Stimulated activated CD4-positive, alpha-beta T cell treated with anti-CD3 and anti-CD28 coated beads, Interleukin-1b, Interleukin-23, amount 100 ng/mL, for 4 hours (primary cell): Measurements from ENCODE around the gene CAPN9.

Experiments
- DNase-seq, 2 donors: peaks; one replicate each; pipeline ENCODE4 v3.0.0-alpha.2; 2020; ENCODE audit warnings: low read depth in 2 of 2

CAPN9 gene

DNA sequence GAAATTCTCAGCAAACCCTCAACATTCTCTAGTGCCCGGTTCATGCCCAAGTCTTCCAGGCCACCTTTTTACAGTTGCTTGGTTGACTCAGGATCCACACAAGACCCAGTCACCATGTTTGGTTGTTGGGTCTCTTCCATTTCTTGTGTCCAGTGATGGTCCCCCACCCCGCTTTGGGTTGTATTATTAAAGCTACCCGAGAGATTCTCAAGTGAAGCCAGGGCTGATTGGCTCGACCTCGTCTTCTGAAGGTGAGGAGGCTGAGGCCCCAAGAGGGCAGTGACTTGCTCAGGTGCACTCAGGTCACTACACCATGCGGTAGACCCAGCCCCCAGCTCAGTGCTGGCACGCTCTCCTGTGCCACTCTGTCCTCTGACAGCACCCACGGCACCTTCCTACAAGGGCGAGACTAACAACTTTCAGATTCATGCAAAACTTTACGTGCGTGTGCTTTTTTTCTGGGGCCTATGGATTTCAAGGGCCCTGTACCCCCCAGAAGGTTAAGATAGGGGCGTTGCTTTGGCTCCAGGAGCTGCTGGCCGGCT, 50.3 kb downstream of the CAPN9 start:
- DNase-seq: no peak

DNA sequence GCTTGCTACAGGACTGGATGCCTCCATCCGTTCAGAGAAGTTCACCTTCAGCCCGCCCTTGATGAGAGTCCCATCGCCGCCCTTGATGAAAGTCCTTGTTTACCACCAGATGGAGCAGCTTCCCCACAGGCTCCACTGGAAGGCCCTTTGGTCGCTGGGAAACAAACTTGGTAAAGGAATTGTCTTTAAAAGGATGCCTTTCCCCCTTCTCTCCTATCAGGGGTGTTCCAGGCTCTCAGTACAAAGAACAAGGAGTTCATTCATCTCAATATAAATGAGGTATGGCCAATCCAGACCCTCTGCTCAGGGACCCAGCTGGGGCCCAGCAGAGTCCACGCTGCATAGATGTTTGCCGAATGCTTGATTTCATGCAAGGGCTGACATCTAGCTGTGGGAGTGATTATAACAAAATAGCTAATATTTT, 50.8 kb downstream of the CAPN9 start:
- no peak for DNase-seq

DNA sequence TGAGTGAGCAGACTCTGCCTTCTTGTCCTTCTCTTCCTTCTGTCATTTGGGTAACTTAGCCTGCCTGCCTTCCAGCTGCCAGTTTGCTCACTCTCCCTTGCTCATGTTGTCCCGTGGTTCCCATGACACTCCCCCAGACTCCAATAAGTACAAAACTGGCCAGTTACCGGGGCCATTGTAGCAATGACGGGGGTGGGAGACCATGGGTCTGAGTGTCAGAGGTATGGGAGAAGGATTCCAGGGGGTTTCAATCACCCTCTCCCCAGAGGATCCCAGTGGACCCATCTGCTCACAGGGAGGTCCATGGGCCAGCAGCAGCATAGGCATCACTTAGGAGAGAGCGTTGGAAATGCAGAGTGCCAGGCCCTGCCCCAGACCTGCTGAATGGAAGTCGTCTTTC, 51.3 kb downstream of the CAPN9 start:
- DNase-seq: no peak

DNA sequence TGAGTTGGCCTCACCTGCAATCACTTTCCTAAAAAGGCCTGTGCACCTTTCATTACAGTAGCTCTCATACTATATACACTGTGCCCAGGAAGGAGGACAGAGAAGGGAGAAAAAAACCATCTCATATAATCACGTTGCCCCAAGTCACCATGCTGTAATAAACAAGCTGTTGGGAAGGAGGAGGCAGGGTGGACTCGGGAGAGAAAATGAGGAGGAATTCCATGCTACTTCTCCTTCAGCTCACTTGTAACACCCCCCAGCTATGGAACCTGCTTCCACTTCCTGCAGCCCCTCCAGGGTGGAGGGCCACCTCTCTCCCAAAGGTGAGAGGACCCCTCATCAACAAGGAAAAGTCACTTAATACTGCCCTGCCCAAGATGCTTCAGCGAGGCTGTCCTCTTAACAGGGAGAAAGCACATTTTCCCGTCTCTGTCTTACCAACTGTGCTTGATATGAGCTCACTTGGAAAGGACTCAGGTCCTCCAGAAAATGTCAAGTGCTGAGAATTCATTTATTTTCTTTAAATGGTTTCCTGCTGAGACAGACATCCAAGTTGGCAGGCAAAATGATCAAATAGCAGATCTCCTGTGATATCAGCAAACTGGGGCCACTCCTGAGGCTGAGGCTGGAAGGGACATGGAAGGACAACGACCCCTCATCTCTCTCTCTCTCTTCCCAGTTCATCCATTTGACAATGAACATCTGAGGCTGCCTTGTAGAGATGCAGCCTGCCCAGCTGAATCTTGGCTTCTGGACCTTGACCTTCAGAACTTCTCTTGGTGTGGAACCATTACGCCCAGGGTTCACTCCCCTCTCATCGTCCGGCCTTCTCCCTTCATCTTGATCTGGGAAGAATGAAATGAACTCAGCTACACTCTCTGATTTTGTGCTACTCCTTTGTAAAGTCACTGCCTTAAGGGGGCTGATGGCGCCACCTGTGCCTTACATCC, 54.0 kb downstream of the CAPN9 start:
- no peak for DNase-seq

DNA sequence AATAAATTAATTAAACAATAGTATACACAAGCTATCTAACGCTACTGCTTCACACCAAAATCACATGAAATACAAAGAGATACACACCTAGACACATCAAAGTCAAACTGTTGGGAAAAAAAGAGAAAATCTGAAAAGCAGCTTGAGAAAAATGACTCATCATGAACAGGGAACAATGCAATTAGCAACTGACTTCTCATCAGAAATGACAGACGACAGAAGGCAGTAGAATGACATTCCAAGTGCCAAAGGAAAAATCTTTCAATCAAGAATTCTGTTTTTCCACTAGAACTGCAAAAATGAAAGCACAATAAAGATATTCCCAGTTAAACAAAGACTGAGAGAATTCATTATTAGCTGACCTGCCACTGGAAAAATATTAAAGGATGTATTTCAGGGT, 57.2 kb downstream of the CAPN9 start:
- no peak for DNase-seq

DNA sequence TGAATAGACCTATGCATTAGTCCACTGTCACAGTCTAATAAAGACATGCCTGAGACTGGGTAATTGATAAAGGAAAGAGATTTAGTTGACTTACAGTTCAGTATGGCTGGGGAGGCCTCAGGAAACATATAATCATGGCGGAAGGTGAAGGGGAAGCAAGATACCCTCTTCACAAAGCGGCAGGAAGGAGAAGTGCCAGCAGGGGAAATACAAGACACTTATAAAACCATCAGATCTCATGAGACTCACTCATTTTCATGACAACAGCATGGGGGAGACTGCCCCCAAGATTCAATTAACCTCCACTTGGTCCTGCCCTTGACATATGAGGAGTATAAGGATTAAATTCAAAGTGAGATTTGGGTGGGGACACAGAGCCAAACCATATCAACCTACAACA, 59.4 kb downstream of the CAPN9 start:
- DNase-seq: no peak

DNA sequence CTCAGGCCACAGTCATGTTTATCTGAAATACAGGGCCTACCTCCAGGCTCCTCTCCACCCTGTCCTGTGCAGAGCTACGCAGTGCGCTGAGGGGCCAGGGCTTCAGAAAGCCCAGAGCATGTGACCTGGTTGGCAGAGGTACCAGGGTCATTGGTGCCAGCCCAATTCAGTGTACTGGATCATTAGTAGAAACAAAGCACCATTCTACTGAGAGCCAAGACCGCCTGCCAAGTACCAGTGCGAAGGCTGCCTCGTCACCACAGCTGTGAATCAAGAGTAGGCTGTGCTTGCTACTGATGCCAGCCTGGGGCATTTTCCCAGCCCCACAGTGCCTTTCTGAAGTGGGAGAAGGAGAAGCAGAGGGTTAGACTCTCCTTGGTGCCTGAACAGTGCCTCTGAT, 59.8 kb downstream of the CAPN9 start:
- DNase-seq: no peak

DNA sequence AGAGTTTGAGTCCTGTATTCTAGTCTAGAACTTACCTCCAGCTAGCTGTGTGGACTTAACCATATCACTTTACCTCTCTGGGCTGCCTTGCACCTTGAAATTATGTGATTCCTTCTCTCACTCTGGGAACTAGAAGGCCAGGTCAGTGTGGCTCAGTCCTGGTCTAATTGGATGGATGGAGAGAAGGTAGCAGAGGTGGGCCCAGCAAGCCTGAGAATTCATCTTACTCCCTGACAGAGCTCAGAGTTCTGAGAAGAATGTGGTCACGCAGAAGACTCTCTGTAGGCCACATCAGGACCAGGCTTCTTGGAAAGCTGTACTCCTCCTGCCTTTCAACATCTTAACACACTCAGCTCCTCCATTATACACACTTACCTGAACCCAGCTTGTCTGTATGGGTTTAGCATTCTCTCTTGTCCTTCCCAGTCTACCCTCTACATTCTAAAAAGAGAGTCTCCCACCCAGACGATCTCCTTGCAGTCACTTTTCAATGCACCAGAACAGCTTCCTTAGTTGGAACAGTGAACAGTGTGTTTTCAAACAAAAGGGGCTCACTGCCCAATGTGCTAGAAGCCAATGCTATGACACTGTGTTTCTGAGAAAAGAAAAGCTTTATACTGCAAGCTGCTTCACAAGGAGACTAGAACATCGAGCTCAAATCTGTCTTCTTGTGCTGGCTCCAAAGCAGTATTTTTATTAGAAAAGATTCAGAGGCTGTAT, 60.5 kb downstream of the CAPN9 start:
- no peak for DNase-seq

DNA sequence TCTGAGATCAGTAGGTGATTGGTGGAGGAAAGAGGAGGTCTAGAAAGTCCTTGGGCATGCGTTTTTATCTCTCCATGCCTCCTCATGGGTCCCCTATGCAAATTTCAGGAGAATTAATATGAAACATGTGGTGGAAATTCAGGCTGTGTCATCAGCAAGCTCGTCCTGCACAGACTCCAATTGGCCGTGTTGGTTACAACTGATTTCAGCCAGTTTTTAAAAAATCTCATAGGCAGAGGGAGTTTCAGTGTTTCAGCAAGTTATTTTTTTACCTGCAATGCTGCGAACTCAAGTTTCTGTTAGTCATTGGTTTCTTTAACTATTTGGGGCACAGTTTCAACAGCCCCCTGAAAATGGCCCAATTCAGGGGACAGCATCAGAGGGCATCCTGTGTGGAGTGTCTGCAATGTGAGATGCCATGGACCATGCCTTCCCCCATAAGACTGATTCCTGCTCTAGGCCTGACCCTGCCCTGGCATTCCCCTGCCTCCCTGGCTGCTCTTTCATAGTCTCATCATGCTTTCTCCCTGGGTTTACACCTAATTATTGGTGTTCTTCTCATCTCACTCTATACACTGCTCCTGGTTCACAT, 61.2 kb downstream of the CAPN9 start:
- DNase-seq: no peak

DNA sequence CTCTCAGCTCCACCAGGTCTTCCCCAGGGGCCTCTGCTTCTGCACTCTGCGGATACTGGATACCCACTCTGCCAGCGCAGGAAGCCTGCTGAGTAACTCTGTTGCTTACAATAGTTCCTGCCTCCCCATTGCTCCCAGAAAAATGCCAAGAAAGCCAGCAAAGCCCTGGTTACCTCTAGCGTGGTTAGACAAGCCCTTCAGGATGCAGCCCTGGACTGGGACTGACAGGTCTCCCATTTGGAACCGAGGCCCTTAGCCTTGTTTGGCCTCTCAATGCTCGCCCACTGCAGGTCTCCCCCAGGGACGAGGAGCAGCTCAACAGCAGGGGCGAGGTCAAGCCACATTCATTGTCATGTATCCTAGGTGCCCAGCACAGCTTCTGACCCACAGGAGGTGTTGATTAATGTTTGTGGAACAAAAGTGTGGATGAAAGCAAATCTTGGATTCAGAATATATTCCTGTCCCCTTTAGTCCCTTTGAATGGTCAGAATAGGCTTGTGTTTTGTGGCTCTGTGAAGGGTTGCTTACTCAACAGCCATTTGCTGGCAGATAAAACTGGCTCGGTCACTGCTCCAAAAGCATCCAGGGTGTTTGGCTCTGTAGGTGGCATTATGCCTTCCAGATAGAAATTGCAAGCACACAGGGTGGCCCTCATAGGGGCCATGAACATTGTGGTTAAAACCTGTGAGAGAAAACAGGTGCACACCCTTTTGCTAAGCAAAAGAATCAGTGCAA, 62.2 kb downstream of the CAPN9 start:
- DNase-seq: no peak

DNA sequence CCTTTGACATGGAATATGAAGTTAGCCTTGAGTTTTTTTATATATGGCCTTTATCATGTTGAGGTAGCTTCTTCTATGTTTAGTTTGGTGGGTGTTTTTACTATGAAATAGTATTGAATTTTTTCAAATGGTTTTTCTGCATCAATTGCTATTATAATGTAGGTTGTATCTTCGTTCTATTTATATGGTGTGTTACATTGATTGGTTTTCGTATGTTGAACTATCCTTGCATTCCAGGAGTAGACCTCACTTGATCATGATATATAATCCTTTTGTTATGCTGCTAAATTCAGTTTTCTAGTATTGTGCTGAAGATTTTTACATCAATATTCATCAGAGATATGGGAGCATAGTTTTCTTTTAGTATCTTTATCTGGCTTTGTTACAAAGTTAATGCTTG, 65.4 kb downstream of the CAPN9 start:
- no peak for DNase-seq

DNA sequence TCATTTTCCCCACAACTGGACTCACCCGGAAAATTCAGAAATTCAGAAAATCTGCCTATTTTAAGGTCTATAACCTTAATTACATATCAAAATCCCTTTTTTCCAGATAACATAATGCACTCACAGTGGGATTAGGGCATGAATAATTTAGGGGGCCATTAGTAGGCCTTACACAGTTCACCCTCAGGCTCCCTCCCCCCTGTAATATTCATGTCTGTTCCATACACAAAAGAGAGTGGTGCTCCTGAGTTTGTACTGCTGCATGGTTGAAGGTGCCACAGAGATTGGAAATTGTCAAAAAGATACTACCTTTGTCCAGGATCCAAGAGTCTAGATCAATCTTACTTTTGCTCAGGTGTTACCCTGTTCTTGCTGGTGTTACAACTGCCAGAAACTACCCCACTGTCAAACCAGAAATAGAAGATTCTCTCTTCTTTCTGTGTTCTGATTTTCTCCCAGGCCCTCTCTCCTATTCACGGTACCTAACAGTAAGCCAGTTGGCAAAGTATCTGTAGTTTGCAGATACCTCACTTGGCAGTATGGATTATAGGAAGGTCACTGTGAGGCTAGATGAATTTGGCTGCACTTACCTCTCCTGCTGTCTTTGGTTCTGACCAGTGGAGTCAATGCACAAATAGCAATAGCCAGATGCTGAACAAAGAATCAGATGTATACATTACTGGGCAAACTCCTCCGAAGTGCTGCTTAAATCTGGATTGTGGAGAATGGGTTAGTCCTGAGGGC, 67.9 kb downstream of the CAPN9 start:
- DNase-seq: no peak

DNA sequence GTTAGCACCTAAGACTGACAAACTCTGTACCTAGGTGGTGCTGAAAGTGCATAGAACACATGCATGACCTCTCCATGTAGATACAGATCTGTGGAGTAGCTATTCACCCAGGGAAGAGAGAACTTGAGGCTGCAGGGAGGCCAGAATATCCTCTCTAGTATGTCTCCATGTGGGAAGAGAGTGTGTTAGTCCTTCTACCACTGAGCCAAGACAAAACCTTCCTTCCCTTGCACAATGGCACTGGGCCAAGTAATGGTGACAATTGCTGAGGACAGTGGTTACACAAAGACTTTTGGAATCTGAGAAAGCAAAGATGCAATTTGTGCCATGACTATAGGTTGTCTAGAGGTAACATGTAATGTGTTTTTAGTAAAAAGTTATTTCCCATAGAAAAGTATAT, 68.8 kb downstream of the CAPN9 start:
- no peak for DNase-seq

DNA sequence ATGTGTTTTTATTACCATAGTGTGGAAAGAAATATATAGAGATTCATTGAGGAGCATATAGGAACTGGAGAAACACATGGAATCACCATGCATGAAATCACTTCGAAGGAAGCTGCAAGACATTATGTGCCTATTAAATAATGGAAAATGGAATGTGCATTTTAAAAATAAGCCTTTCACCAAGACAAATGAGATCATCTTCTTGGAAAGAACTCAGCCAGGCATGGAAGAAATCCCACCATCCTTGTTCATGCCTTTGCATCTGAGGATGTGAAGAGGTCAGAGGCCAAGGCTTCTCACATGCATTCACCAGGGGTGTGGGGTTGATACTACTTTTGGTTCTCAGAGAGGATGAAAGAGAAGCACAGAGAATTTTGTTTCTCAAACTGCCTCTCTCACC, 71.2 kb downstream of the CAPN9 start:
- no peak for DNase-seq

DNA sequence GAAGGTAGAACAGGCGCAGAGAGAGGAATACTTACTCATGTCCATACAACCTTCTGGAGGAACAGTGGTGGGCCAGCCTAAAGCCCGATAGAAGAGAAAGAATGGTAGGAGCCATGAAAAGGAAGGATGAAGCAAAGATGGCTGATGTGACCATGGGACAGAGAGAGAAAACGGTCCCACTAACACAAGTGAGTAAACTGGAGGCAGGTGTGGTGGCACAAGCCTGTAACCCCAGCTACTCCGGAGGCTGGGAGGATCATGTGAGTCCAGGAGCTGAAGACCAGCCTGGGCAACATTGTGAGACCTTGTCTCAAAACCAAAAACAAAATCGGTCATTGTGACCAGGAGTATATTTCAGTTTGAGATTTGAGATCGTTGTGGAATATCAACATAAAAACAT, 71.7 kb downstream of the CAPN9 start:
- DNase-seq: no peak

DNA sequence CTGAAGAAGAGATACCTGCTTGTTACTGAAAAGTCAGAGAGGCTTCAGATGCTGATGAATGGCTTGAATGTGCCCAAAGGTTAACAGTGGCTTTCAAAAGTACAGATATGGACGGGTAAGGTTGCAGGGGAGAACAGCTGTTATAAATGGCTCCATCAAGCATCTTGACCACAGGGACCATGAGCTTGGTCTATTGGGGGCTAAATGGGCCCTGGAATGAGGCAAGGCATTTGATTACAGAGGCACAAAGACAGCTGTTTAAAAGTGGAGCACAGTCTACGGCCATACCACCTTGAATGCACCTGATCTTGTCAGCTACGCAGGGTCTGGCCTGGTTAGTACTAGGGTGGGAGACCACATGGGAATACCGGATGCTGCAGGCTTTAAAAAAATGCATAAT, 72.8 kb downstream of the CAPN9 start:
- DNase-seq: no peak

DNA sequence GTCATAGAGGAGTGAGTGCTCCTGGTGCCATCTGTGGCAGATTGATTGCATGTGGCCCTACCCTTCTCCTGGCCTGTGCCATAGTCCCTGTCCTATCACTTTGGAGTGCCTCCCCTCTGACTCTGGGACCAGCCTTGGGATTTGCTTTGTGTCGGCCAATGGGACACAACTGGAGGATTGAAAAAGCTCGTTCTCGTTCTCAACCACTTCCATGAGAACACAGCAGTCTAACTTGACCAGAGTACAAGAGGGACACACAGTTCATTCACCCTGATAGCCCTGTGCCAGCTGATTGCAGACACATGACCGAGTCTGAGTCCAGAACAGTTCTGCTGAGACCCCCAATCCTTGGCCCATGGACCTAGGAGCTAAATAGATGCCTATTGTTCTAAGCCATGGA, 73.4 kb downstream of the CAPN9 start:
- no peak for DNase-seq

DNA sequence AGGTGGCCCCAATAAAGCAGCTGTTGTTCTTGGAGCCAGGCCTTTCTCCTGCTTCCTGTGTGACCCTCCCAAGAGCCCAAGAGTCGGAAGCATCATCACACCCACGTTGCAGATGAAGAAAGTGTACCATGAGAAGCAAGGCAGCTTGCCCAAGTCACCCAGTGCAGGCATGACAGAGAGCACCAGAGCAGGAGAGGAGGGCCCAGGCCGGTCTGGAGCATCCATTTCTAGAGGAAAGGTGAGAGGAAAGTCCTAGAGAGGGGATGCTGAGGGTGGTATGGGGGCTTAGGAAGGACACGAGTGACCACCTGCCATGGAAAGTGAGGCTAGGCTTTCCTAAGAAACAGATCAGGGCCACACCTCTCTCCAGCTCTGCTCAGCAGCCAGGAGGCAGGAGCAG, 74.2 kb downstream of the CAPN9 start:
- DNase-seq: no peak

DNA sequence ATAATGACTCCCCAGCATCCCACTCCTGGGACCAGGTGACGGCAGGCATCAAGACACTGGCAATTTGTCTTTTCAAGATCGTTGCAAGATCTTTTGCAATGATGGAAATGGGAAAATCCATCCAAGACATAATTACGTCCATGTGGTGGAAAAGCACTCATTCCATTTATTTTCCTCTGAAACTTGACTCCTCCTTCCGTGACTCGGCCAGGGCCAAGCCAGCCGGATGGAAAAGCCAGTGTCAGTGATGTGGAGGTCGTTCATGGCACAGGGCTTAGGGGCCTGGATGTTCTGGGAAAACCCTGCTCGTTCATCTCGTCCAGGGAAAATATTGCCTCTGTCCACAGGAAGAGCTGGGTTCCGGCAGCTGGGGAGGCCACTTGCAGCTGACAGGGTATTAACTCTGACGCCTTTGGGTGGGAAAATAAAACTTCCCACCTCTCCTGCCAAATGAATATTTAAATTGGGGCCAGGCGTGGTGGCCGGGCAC, 74.9 kb downstream of the CAPN9 start:
- no peak for DNase-seq

DNA sequence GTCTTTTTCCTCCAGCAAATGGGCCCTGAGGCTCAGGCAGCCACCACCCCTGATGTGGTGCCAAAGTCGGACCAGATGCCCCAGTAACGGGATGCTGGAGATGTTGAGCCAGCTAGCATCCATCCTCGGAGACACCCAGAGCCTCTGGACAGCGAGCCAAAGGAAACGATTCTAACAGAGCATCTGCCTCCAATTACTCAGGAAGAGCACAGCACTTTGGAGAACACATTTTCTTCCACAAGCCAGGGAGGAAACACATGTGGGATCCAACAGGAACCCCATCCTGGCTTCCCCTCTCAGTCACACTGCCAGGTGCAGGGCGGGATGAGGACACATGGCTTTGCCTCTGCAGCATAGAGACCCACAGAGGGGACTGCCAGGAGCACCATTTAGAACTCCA, 76.2 kb downstream of the CAPN9 start:
- DNase-seq: no peak

DNA sequence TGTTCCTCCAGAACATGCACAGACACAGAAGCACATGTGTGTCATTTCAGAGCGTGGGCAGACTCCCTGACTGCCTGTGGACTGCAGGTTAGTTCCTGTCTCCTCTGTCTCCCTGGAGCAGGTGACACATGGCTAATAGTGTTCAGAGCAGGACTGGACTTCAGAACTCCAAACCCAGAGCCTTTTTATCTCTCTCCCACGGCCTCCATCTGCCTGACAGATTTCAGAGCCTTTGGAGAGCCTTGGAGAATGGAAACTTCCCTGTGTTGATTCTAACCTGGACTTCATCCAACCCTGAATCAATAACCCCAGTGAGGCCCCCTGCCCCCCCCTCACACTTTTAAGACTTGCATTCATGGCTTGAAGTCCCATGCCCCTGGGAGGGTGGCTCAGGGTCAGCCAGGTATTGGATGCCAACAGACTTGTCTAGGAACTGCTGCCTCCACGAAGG, 76.8 kb downstream of the CAPN9 start:
- DNase-seq: no peak
